DOHH2 (cell line): ENCODE data around the gene GRK6.

Experiments used
- EZH2phosphoT487 ChIP-seq: fragments of 200-600 bp; sonication (generic); IDR thresholded peaks from 2 replicates; pipeline ENCODE4 v1.6.1; 2017; ENCODE audit warnings: borderline replicate concordance, mild to moderate bottlenecking, antibody characterized with exemption, low read length, moderate library complexity, mixed read lengths
- TF ChIP-seq, protein P1 (sequence below): fragments of 200-600 bp; sonication (generic); IDR thresholded peaks from one replicate; pipeline ENCODE4 v1.5.1; 2014; ENCODE audit warnings: antibody characterized with exemption, mild to moderate bottlenecking, low read depth, low read length; ENCODE audit not compliant: poor library complexity, severe bottlenecking

- TF ChIP-seq, protein P1, sequence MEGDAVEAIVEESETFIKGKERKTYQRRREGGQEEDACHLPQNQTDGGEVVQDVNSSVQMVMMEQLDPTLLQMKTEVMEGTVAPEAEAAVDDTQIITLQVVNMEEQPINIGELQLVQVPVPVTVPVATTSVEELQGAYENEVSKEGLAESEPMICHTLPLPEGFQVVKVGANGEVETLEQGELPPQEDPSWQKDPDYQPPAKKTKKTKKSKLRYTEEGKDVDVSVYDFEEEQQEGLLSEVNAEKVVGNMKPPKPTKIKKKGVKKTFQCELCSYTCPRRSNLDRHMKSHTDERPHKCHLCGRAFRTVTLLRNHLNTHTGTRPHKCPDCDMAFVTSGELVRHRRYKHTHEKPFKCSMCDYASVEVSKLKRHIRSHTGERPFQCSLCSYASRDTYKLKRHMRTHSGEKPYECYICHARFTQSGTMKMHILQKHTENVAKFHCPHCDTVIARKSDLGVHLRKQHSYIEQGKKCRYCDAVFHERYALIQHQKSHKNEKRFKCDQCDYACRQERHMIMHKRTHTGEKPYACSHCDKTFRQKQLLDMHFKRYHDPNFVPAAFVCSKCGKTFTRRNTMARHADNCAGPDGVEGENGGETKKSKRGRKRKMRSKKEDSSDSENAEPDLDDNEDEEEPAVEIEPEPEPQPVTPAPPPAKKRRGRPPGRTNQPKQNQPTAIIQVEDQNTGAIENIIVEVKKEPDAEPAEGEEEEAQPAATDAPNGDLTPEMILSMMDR = no peak
- no peak for TF ChIP-seq EZH2phosphoT487
Measured at GRCh38 chr5:177403102-177403791, 23.2 kb upstream of the GRK6 start.
